ENCODE measurements around the gene CNTN1. TPM values are rescaled to one million over a fixed set of nuclear protein-coding genes. Genes with fewer than 3 reads are reported as not detected.

CNTN1 gene
- polyA plus RNA-seq, 3 donors: 0.11 to 1.7 (median 0.34) TPM

- WGBS, 3 donors: 32 to 43% (median 42%) methylated on average over 4 of the region's 4 CpGs
- H3K27ac ChIP-seq (ENCODE audit: low read depth, low read length): no peak overlapping the region
Measured at GRCh38 chr12:41108032-41108431, 415.8 kb downstream of the CNTN1 start.

- no peak overlapping the region for H3K27ac ChIP-seq (ENCODE audit: low read depth, low read length)
- 74 to 80% (median 75%) methylated on average over 2 of the region's 2 CpGs for WGBS, 3 donors
Measured at GRCh38 chr12:41112903-41113302, 420.7 kb downstream of the CNTN1 start.

- H3K27ac ChIP-seq (ENCODE audit: low read depth, low read length): no peak overlapping the region
- 58 to 89% (median 85%) methylated on average over 2 of the region's 2 CpGs for WGBS, 3 donors
Measured at GRCh38 chr12:41120211-41120610, 428.0 kb downstream of the CNTN1 start.

- H3K27ac ChIP-seq (ENCODE audit: low read depth, low read length): no peak overlapping the region
Measured at GRCh38 chr12:41121374-41121773, 429.1 kb downstream of the CNTN1 start.

Measured in adipose tissue (tissue), 3 donors.